Liver (tissue), 9 donors: ENCODE measurements around the gene RAB31. TPM values are rescaled to one million over a fixed set of nuclear protein-coding genes. Genes with fewer than 3 reads are reported as not detected.

Experiments used
- DNase-seq: peaks from one replicate; pipeline ENCODE4 v3.0.0-alpha.2; 2017; ENCODE audit warnings: low spot score
- H3K27ac ChIP-seq, 2 donors: one replicate each; pipeline ENCODE4 v1.7.0; 2013; ENCODE audit warnings: inconsistent platforms in 2 of 2, low read length in 2 of 2, control low read depth in 1 of 2, low read depth in 1 of 2, mild to moderate bottlenecking in 1 of 2
- H3K27me3 ChIP-seq, 4 donors: one replicate each; pipeline versions ENCODE4 v1.6.1 to v1.7.0; 2013; ENCODE audit warnings: low read length in 3 of 4, inconsistent platforms in 1 of 4, mild to moderate bottlenecking in 1 of 4, moderate library complexity in 1 of 4; ENCODE audit not compliant: control insufficient read depth in 4 of 4, insufficient read depth in 4 of 4
- H3K36me3 ChIP-seq, 4 donors: one replicate each; pipeline versions ENCODE4 v1.6.1 to v1.7.0; 2013; ENCODE audit warnings: low read length in 3 of 4, mild to moderate bottlenecking in 3 of 4, low read depth in 1 of 4, moderate library complexity in 1 of 4; ENCODE audit not compliant: control insufficient read depth in 4 of 4, insufficient read depth in 3 of 4
- H3K4me1 ChIP-seq, 4 donors: one replicate each; pipeline versions ENCODE4 v1.6.1 to v1.7.0; 2013; ENCODE audit warnings: low read length in 3 of 4, mild to moderate bottlenecking in 3 of 4, moderate library complexity in 1 of 4; ENCODE audit not compliant: control insufficient read depth in 4 of 4, insufficient read depth in 4 of 4
- H3K4me3 ChIP-seq, 3 donors: one replicate each; pipeline versions ENCODE4 v1.6.1 to v1.7.0; 2013; ENCODE audit warnings: low read length in 3 of 3, control low read depth in 1 of 3, low read depth in 1 of 3, mild to moderate bottlenecking in 1 of 3
- H3K9ac ChIP-seq, 2 donors: one replicate each; pipeline ENCODE4 v1.7.0; 2013; ENCODE audit warnings: low read length in 2 of 2, mild to moderate bottlenecking in 2 of 2, moderate library complexity in 2 of 2, control low read depth in 1 of 2, low read depth in 1 of 2
- H3K9me3 ChIP-seq, 4 donors: one replicate each; pipeline versions ENCODE4 v1.6.1 to v1.7.0; 2013; ENCODE audit warnings: low read length in 3 of 4; ENCODE audit not compliant: control insufficient read depth in 4 of 4
- ATF3 ChIP-seq: IDR thresholded peaks from 2 replicates; pipeline ENCODE4 v1.6.1; 2016; ENCODE audit warnings: antibody characterized with exemption
- CTCF ChIP-seq: fragments of 150-350 bp; IDR thresholded peaks from 2 replicates; pipeline ENCODE4 v1.5.1; 2017; ENCODE audit warnings: improper control_type of control experiment, low read depth, low read length; ENCODE audit not compliant: missing input control
- EGR1 ChIP-seq, 2 donors: IDR thresholded peaks; 2 replicates each; pipeline ENCODE4 v1.6.1; 2016 to 2018; ENCODE audit warnings: antibody characterized with exemption in 2 of 2, low read depth in 2 of 2
- FOXA2 ChIP-seq: IDR thresholded peaks from 2 replicates; pipeline ENCODE4 v1.6.1; 2016; ENCODE audit warnings: antibody characterized with exemption
- GABPA ChIP-seq, 2 donors: IDR thresholded peaks in 1 of 2; conservative IDR thresholded peaks in 1 of 2; 2 replicates each; pipeline ENCODE4 v1.6.1; 2016; ENCODE audit warnings: antibody characterized with exemption in 2 of 2, mild to moderate bottlenecking in 1 of 2, moderate library complexity in 1 of 2
- HNF4A ChIP-seq, 2 donors: conservative IDR thresholded peaks; 2 replicates each; pipeline ENCODE4 v1.6.1; 2016; ENCODE audit warnings: antibody characterized with exemption in 2 of 2, mild to moderate bottlenecking in 2 of 2
- HNF4G ChIP-seq: IDR thresholded peaks from 2 replicates; pipeline ENCODE4 v1.6.1; 2016; ENCODE audit warnings: antibody characterized with exemption
- JUND ChIP-seq, 2 donors: IDR thresholded peaks; 2 replicates each; pipeline ENCODE4 v1.6.1; 2016; ENCODE audit warnings: antibody characterized with exemption in 2 of 2
- MAX ChIP-seq: IDR thresholded peaks from 2 replicates; pipeline ENCODE4 v1.6.1; 2016; ENCODE audit warnings: antibody characterized with exemption
- RAD21 ChIP-seq, 2 donors: IDR thresholded peaks; 2 replicates each; pipeline ENCODE4 v1.6.1; 2016; ENCODE audit warnings: antibody characterized with exemption in 2 of 2, mild to moderate bottlenecking in 2 of 2
- REST ChIP-seq: IDR thresholded peaks from 2 replicates; pipeline ENCODE4 v1.6.1; 2016; ENCODE audit warnings: antibody characterized with exemption, mild to moderate bottlenecking
- RXRA ChIP-seq, 2 donors: IDR thresholded peaks; 2 replicates each; pipeline ENCODE4 v1.6.1; 2017 to 2018; ENCODE audit warnings: antibody characterized with exemption in 2 of 2, mild to moderate bottlenecking in 1 of 2
- SP1 ChIP-seq: IDR thresholded peaks from 2 replicates; pipeline ENCODE4 v1.6.1; 2018; ENCODE audit warnings: antibody characterized with exemption, mild to moderate bottlenecking
- TAF1 ChIP-seq: conservative IDR thresholded peaks from 2 replicates; pipeline ENCODE4 v1.6.1; 2016; ENCODE audit warnings: antibody characterized with exemption, mild to moderate bottlenecking
- YY1 ChIP-seq: IDR thresholded peaks from 2 replicates; pipeline ENCODE4 v1.6.1; 2016; ENCODE audit warnings: antibody characterized with exemption, mild to moderate bottlenecking
- WGBS: extraction: QIAGEN DNeasy Blood & Tissue Kit; methylation state at CpG from one replicate; pipeline ENCODE4 v1.1.7; 2013; 5-methylcytosine and 5-hydroxymethylcytosine counted together
- polyA plus RNA-seq, 2 donors: library from polyadenylated mRNA; stranded (reverse) in 1 of 2; unstranded in 1 of 2; fragments of 200-250 nt in 1 of 2; fragments of >200 nt in 1 of 2; fragmentation: Nextera tagmentation in 1 of 2; extraction: Ambion mirVana in 1 of 2; gene quantifications; one replicate each; pipeline versions ENCODE4 v1.2.1 to v1.2.3, GENCODE V29; 2013 to 2015
- total RNA-seq, 2 donors: library from RNA; depleted of rRNA; stranded (reverse); fragments of >200 nt; gene quantifications; one replicate each; pipeline ENCODE4 v1.2.3, GENCODE V29; 2014
- TF ChIP-seq, protein P1 (sequence below): IDR thresholded peaks from 2 replicates; pipeline ENCODE4 v1.6.1; 2016; ENCODE audit warnings: antibody characterized with exemption
- donor health status: healthy.
- donor health status: healthy.
- donor health status: healthy.
- donor health status: healthy.
- donor health status: healthy.

RAB31 gene
- total and polyA plus RNA-seq, 4 donors = 3.6 to 12.8 (median 9.7) TPM

- no peak overlapping the region for H3K27ac ChIP-seq
- 83% methylated on average over 4 of the region's 4 CpGs for WGBS
- no peaks in the 10 kb centered on the region for H3K27me3 ChIP-seq
- TF ChIP-seq, protein P1, sequence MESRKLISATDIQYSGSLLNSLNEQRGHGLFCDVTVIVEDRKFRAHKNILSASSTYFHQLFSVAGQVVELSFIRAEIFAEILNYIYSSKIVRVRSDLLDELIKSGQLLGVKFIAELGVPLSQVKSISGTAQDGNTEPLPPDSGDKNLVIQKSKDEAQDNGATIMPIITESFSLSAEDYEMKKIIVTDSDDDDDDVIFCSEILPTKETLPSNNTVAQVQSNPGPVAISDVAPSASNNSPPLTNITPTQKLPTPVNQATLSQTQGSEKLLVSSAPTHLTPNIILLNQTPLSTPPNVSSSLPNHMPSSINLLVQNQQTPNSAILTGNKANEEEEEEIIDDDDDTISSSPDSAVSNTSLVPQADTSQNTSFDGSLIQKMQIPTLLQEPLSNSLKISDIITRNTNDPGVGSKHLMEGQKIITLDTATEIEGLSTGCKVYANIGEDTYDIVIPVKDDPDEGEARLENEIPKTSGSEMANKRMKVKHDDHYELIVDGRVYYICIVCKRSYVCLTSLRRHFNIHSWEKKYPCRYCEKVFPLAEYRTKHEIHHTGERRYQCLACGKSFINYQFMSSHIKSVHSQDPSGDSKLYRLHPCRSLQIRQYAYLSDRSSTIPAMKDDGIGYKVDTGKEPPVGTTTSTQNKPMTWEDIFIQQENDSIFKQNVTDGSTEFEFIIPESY = no peak
- TF ChIP-seq FOXA2 = no peak
- TF ChIP-seq YY1 = no peak
- no peak for TF ChIP-seq MAX
- no peak for TF ChIP-seq RAD21 (IDR thresholded peaks at IDR 0.05)
- TF ChIP-seq RXRA (IDR thresholded peaks at IDR 0.05) = no peak
- no peak for TF ChIP-seq ATF3
- no peak for TF ChIP-seq JUND (IDR thresholded peaks at IDR 0.05)
- TF ChIP-seq HNF4A (conservative IDR thresholded peaks at IDR 0.05) = no peak
- no peak for TF ChIP-seq REST
- no peak for TF ChIP-seq EGR1 (IDR thresholded peaks at IDR 0.05; ENCODE audit: low read depth in 2 of 2)
- no peak for TF ChIP-seq TAF1
- TF ChIP-seq GABPA (IDR thresholded peaks at IDR 0.05 in 1 of 2, conservative IDR thresholded peaks at IDR 0.05 in 1 of 2) = no peak
- TF ChIP-seq CTCF = no peak
- no peak for TF ChIP-seq SP1
- TF ChIP-seq HNF4G = no peak
- no peaks in the 10 kb centered on the region for H3K4me1 ChIP-seq
- H3K9me3 ChIP-seq = peaks cover 0 to 3% (median 3%) of the 10 kb centered on the region in 4 donors
- H3K9ac ChIP-seq = no peak overlapping the region
- no peak for DNase-seq
- no peak overlapping the region for H3K4me3 ChIP-seq
- H3K36me3 ChIP-seq = no peaks in the 10 kb centered on the region
Measured at GRCh38 chr18:9867071-9867594, 159.0 kb downstream of the RAB31 start.
